ENCODE data around the gene CTSZ. TPM values are rescaled to one million over a fixed set of nuclear protein-coding genes. Genes with fewer than 3 reads are reported as not detected.

Gene CTSZ
- total and polyA plus RNA-seq, 2 of the 8 experiments (the other 6 are each of a cell fraction or from before 2014, with no cell fraction given) = 32.8 to 34.0 TPM

GRCh38 chr20:59025086-59025485 lies 18.0 kb upstream of the CTSZ start:
- Histone ChIP-seq H3K27me3 (replicated peaks in 1 of 4; ENCODE audit: control insufficient read depth in 3 of 4, extremely low read depth in 1 of 4, insufficient read depth in 3 of 4, low read length in 3 of 4) (peaks cover 0 to 7% (median 2%) of the 10 kb centered on the region in 4 experiments; a peak in 2 of 7 replicates), H2BK15ac (ENCODE audit: low read length) (no peak overlapping the region), H3K36me3 (ENCODE audit: control insufficient read depth in 2 of 4, insufficient read depth in 4 of 4, low read length in 3 of 4) (peaks cover 2 to 36% (median 13%) of the 10 kb centered on the region in 4 experiments; a peak in 6 of 8 replicates), H4K8ac (ENCODE audit: extremely low read depth, insufficient read depth, low read length) (no peak overlapping the region), H2AK5ac (ENCODE audit: low read depth, low read length) (no peak overlapping the region), H3K9me3 (ENCODE audit: insufficient read depth in 2 of 2, low read depth in 1 of 2, low read length in 1 of 2) (no peaks in the 10 kb centered on the region), H4K91ac (replicated peaks; ENCODE audit: insufficient read length, low read length) (no peak overlapping the region), H3K56ac (replicated peaks; ENCODE audit: insufficient read length, low read depth, low read length) (no peak overlapping the region), H3K79me1 (ENCODE audit: low read depth, low read length) (peaks cover 3% of the 10 kb centered on the region; the same call in 1 of the 2 replicates), H3K23me2 (ENCODE audit: low read depth, low read length) (peaks cover 2% of the 10 kb centered on the region; the same call in 1 of the 2 replicates), H3K23ac (ENCODE audit: insufficient read length) (no peak overlapping the region), H3K9ac (replicated peaks in 1 of 4; ENCODE audit: extremely low read depth in 1 of 4, low read depth in 3 of 4, low read length in 3 of 4) (no peak overlapping the region), H3K4ac (replicated peaks; ENCODE audit: insufficient read length, low read depth, low read length) (no peak overlapping the region), H3K4me2 (ENCODE audit: insufficient read depth in 1 of 2, low read depth in 2 of 2, low read length in 2 of 2) (no peak overlapping the region), H2BK12ac (ENCODE audit: low read depth, low read length) (no peak overlapping the region), H3K27ac (ENCODE audit: low read depth, low read length) (no peak overlapping the region), H3K4me1 (replicated peaks in 1 of 4; ENCODE audit: control insufficient read depth in 3 of 4, insufficient read depth in 4 of 4, low read length in 3 of 4) (peaks cover 0 to 2% (median 0%) of the 10 kb centered on the region in 4 experiments; a peak in 3 of 7 replicates), H2BK120ac (replicated peaks; ENCODE audit: low read depth, low read length) (no peak overlapping the region), H3K79me2 (ENCODE audit: control insufficient read depth in 1 of 2, insufficient read depth in 2 of 2, low read length in 2 of 2) (0 out of 4 replicates have a peak, but pooled peaks cover 0 to 3% of the 10 kb centered on the region in 2 experiments), H3K4me3 (ENCODE audit: extremely low read depth in 1 of 4, insufficient read depth in 2 of 4, low read depth in 3 of 4, low read length in 4 of 4) (no peak overlapping the region), H2BK20ac (ENCODE audit: low read length) (no peak overlapping the region), H2BK5ac (ENCODE audit: low read depth, low read length) (no peak overlapping the region), H3K14ac (ENCODE audit: insufficient read length) (no peak overlapping the region), H4K20me1 (replicated peaks in 1 of 2; ENCODE audit: control insufficient read depth in 1 of 2, insufficient read depth in 2 of 2, low read length in 2 of 2) (peaks cover 7% of the 10 kb centered on the region in 2 experiments), H2AFZ (ENCODE audit: low read length) (no peak overlapping the region), H4K5ac (ENCODE audit: insufficient read length, low read depth, low read length) (no peak overlapping the region), H3K18ac (ENCODE audit: extremely low read depth, low read length) (no peak overlapping the region)
- FAIRE-seq = no peak
- no peak for DNase-seq (ENCODE audit: low read depth in 1 of 2, low spot score in 2 of 2)
- 83% methylated on average over 2 of the region's 2 CpGs; no CpG with 5 or more reads in 1 of the 2 experiments for WGBS, 2 experiments (ENCODE audit: extremely low coverage in 1 of 2, insufficient coverage in 1 of 2, insufficient read length in 1 of 2, insufficient replicate concordance in 2 of 2, low coverage in 1 of 2, low lambda C conversion rate in 2 of 2, missing lambda C conversion rate in 1 of 2)
- ChIA-PET CTCF (ENCODE audit: partially characterized antibody) (interaction anchor here (1.0 to 2.3 kb wide), 4 partner anchors 8 to 470 kb away, joined by 3 to 5 read pairs (median 4); no protein-coding TSS in a partner anchor), POLR2A (ENCODE audit: partially characterized antibody) (interaction anchor here (1.3 kb wide), 1 partner anchor 9 kb away, joined by 3 read pairs; no protein-coding TSS in a partner anchor)
- no peak for TF ChIP-seq RAD21 (IDR thresholded peaks at IDR 0.05 in 1 of 2, conservative IDR thresholded peaks at IDR 0.05 in 1 of 2; ENCODE audit: low read depth in 2 of 2, low read length in 2 of 2)
- no peak for TF ChIP-seq E2F6 (IDR thresholded peaks at IDR 0.05)

All from H1 (cell line).